GM21526 (cell line): ENCODE measurements around the gene ZCWPW1.

ENCODE experiments used
- ATAC-seq: cut with Tn5 transposase; IDR thresholded peaks from one replicate; pipeline ENCODE4 v1.9.1; 2021; ENCODE audit warnings: moderate library complexity; ENCODE audit not compliant: unreplicated experiment, low FRiP score

ZCWPW1 gene

GRCh38 chr7:100433592-100434296 is 5.2 kb upstream of the ZCWPW1 start:
- ATAC-seq = no peak

GRCh38 chr7:100433276-100433591 is 4.7 kb upstream of the ZCWPW1 start:
- no peak for ATAC-seq

DNA sequence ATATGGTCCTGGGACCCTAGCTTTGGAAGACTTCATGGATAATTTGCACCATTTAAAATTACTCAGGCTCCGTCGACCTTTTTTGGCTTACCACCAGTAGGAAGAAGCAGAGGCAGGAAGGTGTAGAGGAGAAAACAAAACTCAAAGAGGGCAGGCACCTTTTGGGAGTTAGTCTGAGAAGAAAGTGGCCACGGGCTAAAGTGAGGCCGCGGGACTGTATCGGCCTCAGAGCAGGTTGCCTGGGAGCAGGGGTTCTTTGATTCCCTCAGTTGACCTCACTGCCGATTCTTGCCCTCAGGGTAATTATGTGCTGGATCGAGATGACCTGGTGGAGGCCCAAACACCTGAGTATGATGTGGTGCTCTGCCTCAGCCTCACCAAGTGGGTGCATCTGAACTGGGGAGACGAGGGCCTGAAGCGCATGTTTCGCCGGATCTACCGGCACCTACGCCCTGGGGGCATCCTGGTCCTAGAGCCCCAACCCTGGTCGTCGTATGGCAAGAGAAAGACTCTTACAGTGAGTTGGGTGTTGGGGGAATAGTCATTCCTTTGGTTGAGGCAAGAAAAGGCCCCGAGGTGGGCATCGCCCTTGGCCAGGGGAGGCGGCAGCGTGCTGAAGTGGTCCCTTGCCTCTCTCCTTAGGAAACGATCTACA is 4.2 kb upstream of the ZCWPW1 start:
- no peak for ATAC-seq

DNA sequence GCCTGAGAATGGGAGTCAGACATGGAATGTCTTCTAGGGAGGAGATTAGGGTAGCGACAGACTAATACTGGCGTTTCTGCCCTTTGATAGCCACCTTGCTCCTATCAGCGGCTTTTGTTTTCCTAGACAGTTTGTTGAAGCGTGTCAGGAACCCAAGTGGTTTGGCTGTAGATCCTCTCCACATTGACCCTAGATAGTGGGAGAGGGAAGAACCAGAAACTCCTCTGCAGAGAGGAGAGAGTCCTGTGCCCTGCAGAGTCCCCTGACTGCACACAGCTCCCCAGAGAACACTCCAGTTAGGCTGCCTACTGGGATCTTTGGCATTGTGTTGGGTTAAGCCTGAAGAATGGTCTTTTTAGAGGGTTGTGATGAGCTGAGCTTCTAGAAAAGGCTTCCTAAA is 3.5 kb upstream of the ZCWPW1 start:
- ATAC-seq = no peak

DNA sequence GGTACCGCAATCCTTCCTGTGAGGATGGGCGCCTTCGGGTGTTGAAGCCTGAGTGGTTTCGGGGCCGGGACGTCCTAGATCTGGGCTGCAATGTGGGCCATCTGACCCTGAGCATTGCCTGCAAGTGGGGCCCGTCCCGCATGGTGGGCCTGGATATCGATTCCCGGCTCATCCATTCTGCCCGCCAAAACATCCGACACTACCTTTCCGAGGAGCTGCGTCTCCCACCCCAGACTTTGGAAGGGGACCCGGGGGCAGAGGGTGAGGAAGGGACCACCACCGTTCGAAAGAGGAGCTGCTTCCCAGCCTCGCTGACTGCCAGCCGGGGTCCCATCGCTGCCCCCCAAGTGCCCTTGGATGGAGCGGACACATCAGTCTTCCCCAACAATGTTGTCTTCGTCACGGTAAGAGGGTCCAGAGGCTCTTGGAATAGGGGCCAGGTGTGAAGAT is 2.8 kb upstream of the ZCWPW1 start:
- ATAC-seq = no peak

- ATAC-seq = no peak
These were observed 2.2 kb upstream of the ZCWPW1 start for GRCh38 chr7:100430493-100431285.

DNA sequence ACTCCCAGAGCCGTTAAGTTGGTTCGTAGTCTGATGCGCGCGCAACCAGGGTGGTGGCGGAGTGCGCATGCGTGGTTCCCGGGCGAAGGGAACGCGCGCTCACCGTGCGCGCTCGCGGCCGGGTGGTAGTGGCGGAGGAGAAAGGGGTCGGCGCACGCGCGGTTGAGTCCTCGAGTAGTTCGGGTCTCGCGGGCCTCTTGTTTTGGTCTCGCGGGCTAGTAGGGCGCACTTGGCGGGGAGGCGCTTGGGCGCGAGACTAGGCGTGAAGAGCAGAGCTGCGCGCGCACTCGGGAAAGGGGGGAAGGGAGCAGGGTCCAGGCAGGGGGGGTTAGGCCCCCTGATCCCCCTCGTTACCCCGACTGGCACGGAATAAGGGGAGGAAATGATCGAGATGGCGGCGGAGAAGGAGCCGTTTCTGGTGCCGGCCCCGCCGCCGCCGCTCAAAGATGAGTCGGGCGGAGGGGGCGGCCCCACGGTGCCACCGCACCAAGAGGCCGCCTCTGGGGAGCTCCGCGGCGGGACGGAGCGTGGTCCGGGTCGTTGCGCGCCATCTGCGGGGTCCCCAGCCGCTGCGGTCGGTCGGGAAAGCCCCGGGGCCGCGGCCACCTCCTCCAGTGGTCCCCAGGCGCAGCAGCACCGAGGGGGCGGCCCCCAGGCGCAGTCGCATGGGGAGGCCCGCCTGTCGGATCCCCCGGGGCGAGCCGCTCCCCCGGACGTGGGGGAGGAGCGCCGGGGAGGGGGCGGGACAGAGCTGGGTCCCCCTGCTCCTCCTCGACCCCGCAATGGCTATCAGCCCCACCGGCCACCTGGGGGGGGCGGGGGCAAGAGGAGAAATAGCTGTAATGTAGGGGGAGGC is 1.4 kb upstream of the ZCWPW1 start, which contains the start of gene MEPCE:
MEPCE (plus strand) TSS at position 195 of the 856 bp plus-strand sequence; CDS start at position 383, 188 bp downstream.
- ATAC-seq = peak; percentile 27

GRCh38 chr7:100428967-100429636 is 599 bp upstream of the ZCWPW1 start:
- ATAC-seq = peak; percentile 36

- no peak for ATAC-seq
These were observed 723 bp downstream of the ZCWPW1 start for GRCh38 chr7:100427762-100428198.

- ATAC-seq = no peak
These were observed 2.0 kb downstream of the ZCWPW1 start for GRCh38 chr7:100426516-100426915.

GRCh38 chr7:100425347-100425746 is 3.2 kb downstream of the ZCWPW1 start:
- no peak for ATAC-seq

- no peak for ATAC-seq
These were observed 5.2 kb downstream of the ZCWPW1 start for GRCh38 chr7:100423315-100423714.

DNA sequence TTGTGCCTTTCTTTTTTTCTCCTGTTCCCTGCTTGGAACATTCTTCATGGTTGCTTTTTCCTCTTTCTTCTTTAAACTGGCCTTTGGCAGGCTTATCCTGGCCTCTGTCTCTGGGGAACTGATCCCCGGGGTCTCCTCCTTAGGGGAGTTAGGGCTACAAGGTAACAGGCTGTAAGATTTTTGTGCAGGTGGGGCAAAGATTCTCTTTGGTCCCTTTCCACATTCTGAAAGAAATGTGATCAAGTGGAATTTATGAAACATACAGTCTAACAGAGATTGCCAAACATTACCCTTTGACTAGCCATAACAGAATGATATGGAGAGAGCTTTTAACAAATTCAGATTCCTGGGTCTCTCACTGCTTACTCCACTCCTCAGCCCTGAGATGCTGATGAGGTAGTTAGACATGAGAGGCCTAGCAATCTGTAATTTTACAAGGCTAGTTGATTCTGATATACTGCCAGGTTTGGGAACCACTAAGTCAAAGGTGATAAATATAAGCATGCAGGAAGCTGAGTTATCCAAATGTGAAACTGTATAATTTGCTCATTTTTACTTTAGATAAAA is 8.8 kb downstream of the ZCWPW1 start:
- ATAC-seq = no peak

DNA sequence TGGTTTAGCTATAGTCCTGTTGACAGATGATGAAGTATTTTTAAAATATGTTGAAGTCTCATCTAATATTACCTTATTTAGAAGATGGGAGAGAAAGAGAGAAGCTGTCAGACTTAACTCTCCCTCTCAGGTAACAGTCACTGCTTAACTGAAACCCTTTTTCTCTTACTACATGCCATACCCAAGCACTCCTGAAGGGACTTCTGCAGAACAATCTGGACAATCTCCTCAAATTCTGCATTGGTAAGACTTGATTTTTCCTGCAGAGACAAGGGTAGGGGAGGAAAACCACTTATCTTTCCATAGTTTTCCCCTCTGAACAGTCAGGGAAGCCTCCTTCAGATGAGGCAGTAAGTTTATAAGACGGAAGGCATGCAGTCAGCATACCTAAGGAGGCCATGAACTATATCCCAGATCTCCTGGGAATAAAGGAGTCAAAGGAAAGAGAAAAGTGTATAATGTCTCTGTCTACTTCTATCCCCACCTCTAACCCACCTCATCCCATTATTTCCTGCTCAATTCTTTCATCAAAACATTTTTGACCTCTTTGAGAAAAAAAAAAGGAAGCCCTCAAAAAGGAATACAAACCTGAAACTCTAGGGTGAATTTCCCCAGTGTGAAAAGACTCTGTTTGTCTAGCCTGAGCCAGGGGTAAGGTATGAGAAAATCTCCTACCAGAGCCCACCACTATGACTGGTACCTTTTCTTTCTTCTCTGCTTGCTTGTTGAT is 9.4 kb downstream of the ZCWPW1 start:
- ATAC-seq = no peak

GRCh38 chr7:100415448-100415847 is 13.1 kb downstream of the ZCWPW1 start:
- no peak for ATAC-seq

DNA sequence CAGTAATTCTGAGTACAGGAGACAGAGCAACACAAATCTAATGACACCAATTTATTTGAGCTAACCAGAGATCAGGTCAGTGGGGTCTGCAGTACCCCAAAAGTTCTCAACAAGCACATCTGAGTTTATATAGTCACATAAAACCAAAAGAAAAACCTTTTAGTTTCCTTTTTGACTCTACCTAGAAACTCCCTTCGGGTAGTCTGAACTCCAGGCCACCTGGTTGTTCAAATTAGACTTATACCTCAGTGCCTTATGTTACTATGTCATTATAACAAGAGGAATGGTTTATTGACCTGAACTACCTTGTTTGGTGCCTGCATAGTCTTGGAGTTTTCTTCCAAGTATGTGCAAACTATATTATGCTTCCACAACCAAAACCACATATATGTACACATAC is 14.6 kb downstream of the ZCWPW1 start:
- ATAC-seq = no peak

DNA sequence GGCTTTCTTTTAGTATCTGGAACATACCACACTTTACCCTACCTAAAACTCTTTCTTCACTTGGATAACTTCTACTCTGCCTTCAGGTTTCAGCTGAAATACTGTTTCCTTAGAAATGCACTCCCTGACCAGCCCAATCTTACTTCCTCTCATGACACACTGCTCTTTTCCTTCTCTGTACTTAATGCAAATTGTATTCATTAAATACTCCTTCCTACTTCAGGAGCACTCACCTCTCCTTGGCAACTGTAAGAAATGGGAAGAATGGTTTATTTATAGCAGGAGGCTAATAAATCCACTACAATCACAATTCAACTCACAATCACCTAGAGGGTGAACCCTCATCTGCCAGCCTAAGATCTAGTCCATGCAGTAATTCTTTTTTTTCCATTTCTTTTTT is 15.2 kb downstream of the ZCWPW1 start:
- no peak for ATAC-seq

DNA sequence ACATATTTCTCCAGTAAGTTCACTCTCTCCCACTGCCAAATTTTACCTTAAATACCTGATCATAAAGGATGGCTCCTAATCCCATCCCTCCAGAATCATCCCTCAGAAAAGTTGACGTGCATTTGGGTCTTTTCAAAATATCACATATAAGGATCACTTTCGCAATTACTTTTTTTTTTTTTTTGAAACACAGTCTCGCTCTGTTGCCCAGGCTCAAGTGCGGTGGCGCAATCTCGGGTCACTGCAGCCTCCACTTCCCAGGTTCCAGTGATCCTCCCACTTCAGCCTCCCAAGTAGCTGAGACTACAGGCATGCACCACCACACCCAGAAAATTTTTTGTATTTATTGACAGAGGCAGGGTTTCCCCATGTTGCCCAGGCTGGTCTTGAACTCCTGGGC is 17.4 kb downstream of the ZCWPW1 start:
- ATAC-seq = no peak
